WTC11 (cell line): ENCODE data around the gene CSNK1G1. TPM values are rescaled to one million over a fixed set of nuclear protein-coding genes. Genes with fewer than 3 reads are reported as not detected.
A peak's percentile ranks its signal among the peaks of the same experiment; 100 is the strongest.
"Not testable (repeated sequence)": the region's sequence is repeated elsewhere in the genome, so short reads cannot be mapped to it uniquely, and the experiment has no call there.

ENCODE experiments used
- ATAC-seq: fragments of 200-7000 bp; cut with Tn5 transposase; 2 replicates; pipeline ENCODE4 v1.10.0; 2021; ENCODE audit warnings: mild to moderate bottlenecking, moderate library complexity
- CTCF ChIA-PET: fragments of 300-600 bp; sonication (Branson Sonifier 250); formaldehyde crosslinking; loops from one replicate; lab custom pipeline; 2021; ENCODE audit warnings: antibody characterized with exemption; lab: Charles Lee
- POLR2A ChIA-PET: fragments of 350-600 bp; sonication (Branson Sonifier 250); formaldehyde crosslinking; loops from one replicate; lab custom pipeline; 2021; ENCODE audit warnings: antibody characterized with exemption; lab: Charles Lee
- DNase-seq: peaks from one replicate; pipeline ENCODE4 v3.0.0; 2021; ENCODE audit warnings: low spot score
- H3K27ac Mint-ChIP-seq: 2 replicates; pipeline ENCODE4 v1.8.0; 2021; ENCODE audit warnings: mixed read lengths
- H3K27me3 Mint-ChIP-seq: 2 replicates; pipeline ENCODE4 v1.8.0; 2021; ENCODE audit warnings: low read depth, mild to moderate bottlenecking, moderate library complexity, mixed read lengths
- H3K36me3 Mint-ChIP-seq: 2 replicates; pipeline ENCODE4 v1.8.0; 2021; ENCODE audit warnings: mixed read lengths
- H3K4me1 Mint-ChIP-seq: 2 replicates; pipeline ENCODE4 v1.8.0; 2022; ENCODE audit warnings: mixed read lengths
- H3K4me3 Mint-ChIP-seq: 2 replicates; pipeline ENCODE4 v1.8.0; 2021; ENCODE audit warnings: mild to moderate bottlenecking, moderate library complexity, mixed read lengths
- H3K9me3 Mint-ChIP-seq: 2 replicates; pipeline ENCODE4 v1.8.0; 2021; ENCODE audit warnings: mixed read lengths
- ATF1 ChIP-seq: sonication (generic); formaldehyde crosslinking; IDR thresholded peaks from 2 replicates; pipeline ENCODE4 v1.8.1; 2023; ENCODE audit warnings: mild to moderate bottlenecking, moderate library complexity, missing genetic modification reagents
- CREM ChIP-seq: sonication (generic); formaldehyde crosslinking; IDR thresholded peaks from 2 replicates; pipeline ENCODE4 v1.8.1; 2022; ENCODE audit warnings: mild to moderate bottlenecking, missing genetic modification reagents, moderate library complexity
- ETV6 ChIP-seq: sonication (generic); formaldehyde crosslinking; IDR thresholded peaks from 2 replicates; pipeline ENCODE4 v1.8.1; 2022; ENCODE audit warnings: mild to moderate bottlenecking, missing genetic modification reagents
- GABPB1 ChIP-seq: sonication (generic); formaldehyde crosslinking; IDR thresholded peaks from 2 replicates; pipeline ENCODE4 v1.8.1; 2023; ENCODE audit warnings: mild to moderate bottlenecking, missing genetic modification reagents
- HMGA2 ChIP-seq: fragments of 250-450 bp; sonication (Bioruptor Pico); IDR thresholded peaks from 2 replicates; pipeline ENCODE4 v1.4.0; 2021; ENCODE audit warnings: mild to moderate bottlenecking, moderate library complexity
- NR1H2 ChIP-seq: sonication (generic); formaldehyde crosslinking; IDR thresholded peaks from 2 replicates; pipeline ENCODE4 v1.9.0; 2021; ENCODE audit warnings: mild to moderate bottlenecking, moderate library complexity, missing genetic modification reagents
- RORB ChIP-seq: fragments of 250-450 bp; sonication (Bioruptor Pico); IDR thresholded peaks from 2 replicates; pipeline ENCODE4 v1.9.0; 2021; ENCODE audit warnings: mild to moderate bottlenecking
- ZNF121 ChIP-seq: sonication (generic); formaldehyde crosslinking; IDR thresholded peaks from 2 replicates; pipeline ENCODE4 v1.8.0; 2023; ENCODE audit warnings: missing genetic modification reagents
- total RNA-seq: library from RNA; stranded (reverse); gene quantifications from 3 replicates; pipeline ENCODE4 v1.2.3, GENCODE V29; 2021
- TF ChIP-seq, protein P1 (sequence below): sonication (generic); formaldehyde crosslinking; IDR thresholded peaks from 2 replicates; pipeline ENCODE4 v1.8.0; 2022; ENCODE audit warnings: mild to moderate bottlenecking, missing genetic modification reagents
- TF ChIP-seq, protein P2 (sequence below): sonication (generic); formaldehyde crosslinking; IDR thresholded peaks from 2 replicates; pipeline ENCODE4 v1.8.1; 2022; ENCODE audit warnings: mild to moderate bottlenecking, moderate library complexity, missing genetic modification reagents
- TF ChIP-seq, protein P3 (sequence below): sonication (generic); formaldehyde crosslinking; IDR thresholded peaks from 2 replicates; pipeline ENCODE4 v1.8.1; 2023; ENCODE audit warnings: mild to moderate bottlenecking, missing genetic modification reagents, borderline replicate concordance
- TF ChIP-seq, protein P4 (sequence below): sonication (generic); formaldehyde crosslinking; IDR thresholded peaks from 2 replicates; pipeline ENCODE4 v1.8.1; 2022; ENCODE audit warnings: low read depth, mild to moderate bottlenecking, moderate library complexity, missing genetic modification reagents, borderline replicate concordance
- TF ChIP-seq, protein P5 (sequence below): sonication (generic); formaldehyde crosslinking; IDR thresholded peaks from 2 replicates; pipeline ENCODE4 v1.8.1; 2023; ENCODE audit warnings: mild to moderate bottlenecking, missing genetic modification reagents, moderate library complexity

CSNK1G1 gene
- total RNA-seq, 1 experiment from 2014 or later: 19.3 TPM

DNA sequence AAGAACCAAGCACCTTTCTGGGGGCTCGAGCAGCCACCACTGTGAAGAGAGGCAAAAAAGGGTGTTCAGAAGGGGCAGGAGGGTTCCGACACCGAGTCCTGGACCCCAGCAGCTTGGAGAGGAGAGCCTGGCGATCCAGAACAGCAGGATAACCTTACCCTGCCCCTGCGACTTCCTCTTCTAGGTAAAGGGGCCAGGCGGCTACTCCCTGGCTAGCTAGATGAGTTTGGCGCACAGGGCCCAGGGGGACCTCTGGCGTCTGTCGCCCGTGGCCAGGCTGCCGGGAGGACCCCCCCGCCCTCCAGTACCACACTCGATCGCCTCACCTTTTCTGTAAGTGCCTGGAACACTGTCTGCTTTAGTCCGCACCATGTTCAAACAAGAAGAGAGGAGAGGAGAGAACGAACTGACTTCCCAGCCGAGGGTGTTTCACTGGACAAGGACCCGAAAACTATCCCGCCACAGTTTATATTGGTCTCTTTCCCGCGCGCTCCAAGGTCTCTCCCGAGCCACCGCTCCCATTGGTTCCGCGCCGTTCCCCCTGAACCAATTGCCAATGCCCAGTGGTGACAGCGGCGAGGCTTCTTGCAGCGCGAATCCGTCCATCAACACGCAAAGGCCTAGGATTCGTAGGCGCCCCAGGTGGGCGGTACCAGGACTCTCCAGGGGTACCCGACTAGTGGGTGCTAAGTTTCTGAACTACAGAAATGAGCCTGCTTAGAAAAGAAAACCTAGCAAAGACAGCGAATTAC, 25.2 kb upstream of the CSNK1G1 start, which contains the start of gene PCLAF (continued):
- TF ChIP-seq, protein P1, sequence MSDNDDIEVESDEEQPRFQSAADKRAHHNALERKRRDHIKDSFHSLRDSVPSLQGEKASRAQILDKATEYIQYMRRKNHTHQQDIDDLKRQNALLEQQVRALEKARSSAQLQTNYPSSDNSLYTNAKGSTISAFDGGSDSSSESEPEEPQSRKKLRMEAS: peak; percentile 36; the same call in 1 of the 2 replicates
- TF ChIP-seq HMGA2 (CRISPR knock-in tag) (no peak), GABPB1 (CRISPR knock-in tag) (no peak), NR1H2 (CRISPR knock-in tag) (no peak), RORB (CRISPR knock-in tag) (no peak), ETV6 (CRISPR knock-in tag) (no peak)
- TF ChIP-seq, protein P2, sequence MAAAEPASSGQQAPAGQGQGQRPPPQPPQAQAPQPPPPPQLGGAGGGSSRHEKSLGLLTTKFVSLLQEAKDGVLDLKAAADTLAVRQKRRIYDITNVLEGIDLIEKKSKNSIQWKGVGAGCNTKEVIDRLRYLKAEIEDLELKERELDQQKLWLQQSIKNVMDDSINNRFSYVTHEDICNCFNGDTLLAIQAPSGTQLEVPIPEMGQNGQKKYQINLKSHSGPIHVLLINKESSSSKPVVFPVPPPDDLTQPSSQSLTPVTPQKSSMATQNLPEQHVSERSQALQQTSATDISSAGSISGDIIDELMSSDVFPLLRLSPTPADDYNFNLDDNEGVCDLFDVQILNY (CRISPR knock-in tag): peak; percentile 98
- TF ChIP-seq, protein P3, sequence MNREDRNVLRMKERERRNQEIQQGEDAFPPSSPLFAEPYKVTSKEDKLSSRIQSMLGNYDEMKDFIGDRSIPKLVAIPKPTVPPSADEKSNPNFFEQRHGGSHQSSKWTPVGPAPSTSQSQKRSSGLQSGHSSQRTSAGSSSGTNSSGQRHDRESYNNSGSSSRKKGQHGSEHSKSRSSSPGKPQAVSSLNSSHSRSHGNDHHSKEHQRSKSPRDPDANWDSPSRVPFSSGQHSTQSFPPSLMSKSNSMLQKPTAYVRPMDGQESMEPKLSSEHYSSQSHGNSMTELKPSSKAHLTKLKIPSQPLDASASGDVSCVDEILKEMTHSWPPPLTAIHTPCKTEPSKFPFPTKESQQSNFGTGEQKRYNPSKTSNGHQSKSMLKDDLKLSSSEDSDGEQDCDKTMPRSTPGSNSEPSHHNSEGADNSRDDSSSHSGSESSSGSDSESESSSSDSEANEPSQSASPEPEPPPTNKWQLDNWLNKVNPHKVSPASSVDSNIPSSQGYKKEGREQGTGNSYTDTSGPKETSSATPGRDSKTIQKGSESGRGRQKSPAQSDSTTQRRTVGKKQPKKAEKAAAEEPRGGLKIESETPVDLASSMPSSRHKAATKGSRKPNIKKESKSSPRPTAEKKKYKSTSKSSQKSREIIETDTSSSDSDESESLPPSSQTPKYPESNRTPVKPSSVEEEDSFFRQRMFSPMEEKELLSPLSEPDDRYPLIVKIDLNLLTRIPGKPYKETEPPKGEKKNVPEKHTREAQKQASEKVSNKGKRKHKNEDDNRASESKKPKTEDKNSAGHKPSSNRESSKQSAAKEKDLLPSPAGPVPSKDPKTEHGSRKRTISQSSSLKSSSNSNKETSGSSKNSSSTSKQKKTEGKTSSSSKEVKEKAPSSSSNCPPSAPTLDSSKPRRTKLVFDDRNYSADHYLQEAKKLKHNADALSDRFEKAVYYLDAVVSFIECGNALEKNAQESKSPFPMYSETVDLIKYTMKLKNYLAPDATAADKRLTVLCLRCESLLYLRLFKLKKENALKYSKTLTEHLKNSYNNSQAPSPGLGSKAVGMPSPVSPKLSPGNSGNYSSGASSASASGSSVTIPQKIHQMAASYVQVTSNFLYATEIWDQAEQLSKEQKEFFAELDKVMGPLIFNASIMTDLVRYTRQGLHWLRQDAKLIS (CRISPR knock-in tag): no peak
- TF ChIP-seq, protein P4, sequence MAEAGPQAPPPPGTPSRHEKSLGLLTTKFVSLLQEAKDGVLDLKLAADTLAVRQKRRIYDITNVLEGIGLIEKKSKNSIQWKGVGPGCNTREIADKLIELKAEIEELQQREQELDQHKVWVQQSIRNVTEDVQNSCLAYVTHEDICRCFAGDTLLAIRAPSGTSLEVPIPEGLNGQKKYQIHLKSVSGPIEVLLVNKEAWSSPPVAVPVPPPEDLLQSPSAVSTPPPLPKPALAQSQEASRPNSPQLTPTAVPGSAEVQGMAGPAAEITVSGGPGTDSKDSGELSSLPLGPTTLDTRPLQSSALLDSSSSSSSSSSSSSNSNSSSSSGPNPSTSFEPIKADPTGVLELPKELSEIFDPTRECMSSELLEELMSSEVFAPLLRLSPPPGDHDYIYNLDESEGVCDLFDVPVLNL: peak; percentile 92

DNA sequence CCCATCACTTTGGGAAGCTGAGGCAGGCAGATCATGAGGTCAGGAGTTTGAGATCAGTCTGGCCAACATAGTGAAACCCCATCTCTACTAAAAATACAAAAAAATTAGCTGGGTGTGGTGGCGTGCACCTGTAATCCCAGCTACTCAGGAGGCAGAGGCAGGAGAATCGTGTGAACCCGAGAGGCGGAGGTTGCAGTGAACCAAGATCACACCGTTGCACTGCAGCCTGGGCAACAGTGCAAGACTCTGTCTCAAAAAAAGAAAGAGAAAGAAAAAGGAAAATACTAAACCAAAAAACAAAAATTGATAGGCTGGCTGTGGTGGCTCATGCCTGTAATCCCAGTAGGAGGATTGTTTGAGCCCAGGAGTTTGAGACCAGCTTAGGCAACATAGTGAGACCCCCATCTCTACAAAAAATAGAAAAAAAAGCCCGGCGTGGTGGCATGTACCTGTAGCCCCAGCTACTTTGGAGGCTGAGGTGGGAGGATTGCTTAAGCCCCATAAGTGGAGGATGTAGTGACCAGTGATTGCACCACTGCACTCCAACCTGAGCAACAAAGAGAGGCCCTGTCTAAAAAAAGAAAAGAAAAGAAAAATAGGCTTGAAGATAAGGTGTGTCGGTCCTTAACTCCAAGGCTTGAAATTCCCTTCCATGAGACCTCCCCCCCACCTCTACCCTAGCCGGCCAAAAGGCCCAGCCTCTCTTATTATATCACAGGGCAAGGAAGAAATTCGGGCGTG, 24.3 kb upstream of the CSNK1G1 start:
- Mint-ChIP-seq H3K4me3 (peak overlapping the region; percentile 88), H3K36me3 (peaks cover 13% of the 10 kb centered on the region), H3K4me1 (peaks cover 11% of the 10 kb centered on the region), H3K27me3 (peaks cover 57% of the 10 kb centered on the region)
- ChIA-PET POLR2A (interaction anchor here (0.6 to 0.7 kb wide), 2 partner anchors 10 to 110 kb away, joined by 3 to 4 read pairs; no protein-coding TSS in a partner anchor), CTCF (interaction anchor here (0.5 to 1.3 kb wide), 3 partner anchors 21 to 227 kb away, joined by 3 read pairs; no protein-coding TSS in a partner anchor)
- ATAC-seq, H3K9me3 Mint-ChIP-seq, DNase-seq, H3K27ac Mint-ChIP-seq: not testable (repeated sequence)

DNA sequence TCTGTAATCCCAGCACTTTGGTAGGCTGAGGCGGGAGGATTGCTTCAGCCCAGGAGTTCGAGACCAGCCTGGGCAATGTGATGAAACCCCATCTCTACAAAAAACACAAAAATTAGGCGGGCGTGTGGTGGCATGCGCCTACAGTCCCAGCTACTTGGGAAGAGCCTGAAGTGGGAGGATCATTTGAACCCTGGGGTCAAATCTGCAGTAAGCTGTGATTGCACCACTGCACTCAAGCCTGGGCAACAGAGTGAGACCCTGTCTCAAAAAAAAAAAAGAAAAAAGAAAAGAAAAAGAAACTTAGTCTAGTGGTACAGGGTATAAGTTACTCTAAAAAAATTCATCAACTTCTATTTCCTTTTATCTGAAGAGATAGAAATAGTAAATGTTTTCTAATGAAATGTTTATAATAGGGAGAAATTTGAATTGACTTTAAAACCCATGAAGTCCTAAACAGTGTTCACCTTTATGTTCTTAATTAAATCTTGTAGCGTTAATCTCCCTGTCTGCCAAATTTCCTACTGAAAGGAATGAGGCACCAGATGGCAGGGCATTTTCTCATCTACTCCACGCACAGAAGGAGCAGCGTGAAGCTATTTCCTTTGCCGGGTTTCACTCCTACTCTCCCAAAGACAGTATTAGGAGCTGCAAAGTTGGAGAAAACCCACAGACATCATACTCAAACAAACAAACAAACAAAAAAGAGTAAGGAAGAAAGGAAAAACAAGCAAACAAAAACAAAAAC, 23.4 kb upstream of the CSNK1G1 start:
- no peak for DNase-seq
- CTCF ChIA-PET: interaction anchor here (1.3 kb wide), 1 partner anchor 226 kb away, joined by 3 read pairs; no protein-coding TSS in a partner anchor
- Mint-ChIP-seq H3K4me1 (peaks cover 11% of the 10 kb centered on the region), H3K9me3 (no peaks in the 10 kb centered on the region), H3K36me3 (peaks cover 14% of the 10 kb centered on the region), H3K27ac (no peak overlapping the region), H3K4me3 (peak overlapping the region; percentile 88), H3K27me3 (peaks cover 47% of the 10 kb centered on the region)
- no peak for ATAC-seq
- TF ChIP-seq CREM (CRISPR knock-in tag): no peak
- TF ChIP-seq ZNF121 (CRISPR knock-in tag): 0 out of 2 replicates have a peak, but pooled peaks have one; percentile 11
- TF ChIP-seq, protein P5, sequence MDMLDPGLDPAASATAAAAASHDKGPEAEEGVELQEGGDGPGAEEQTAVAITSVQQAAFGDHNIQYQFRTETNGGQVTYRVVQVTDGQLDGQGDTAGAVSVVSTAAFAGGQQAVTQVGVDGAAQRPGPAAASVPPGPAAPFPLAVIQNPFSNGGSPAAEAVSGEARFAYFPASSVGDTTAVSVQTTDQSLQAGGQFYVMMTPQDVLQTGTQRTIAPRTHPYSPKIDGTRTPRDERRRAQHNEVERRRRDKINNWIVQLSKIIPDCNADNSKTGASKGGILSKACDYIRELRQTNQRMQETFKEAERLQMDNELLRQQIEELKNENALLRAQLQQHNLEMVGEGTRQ (CRISPR knock-in tag): no peak
- no peak for TF ChIP-seq ATF1 (CRISPR knock-in tag)
- POLR2A ChIA-PET: no interaction called here
